GM18511 (cell line): ENCODE results near the gene SMOC1.

Experiments
- ATAC-seq: cut with Tn5 transposase; IDR thresholded peaks from one replicate; pipeline ENCODE4 v1.9.1; 2021; ENCODE audit warnings: mild to moderate bottlenecking, moderate library complexity; ENCODE audit not compliant: unreplicated experiment

The SMOC1 gene

GRCh38 chr14:69979882-69980281, 100.7 kb downstream of the SMOC1 start:
- ATAC-seq: no peak

GRCh38 chr14:69980457-69981425, 101.5 kb downstream of the SMOC1 start:
- ATAC-seq: no peak

GRCh38 chr14:69982220-69982839, 103.1 kb downstream of the SMOC1 start:
- ATAC-seq: no peak

- no peak for ATAC-seq
These were observed 103.7 kb downstream of the SMOC1 start for GRCh38 chr14:69982886-69983285.

GRCh38 chr14:69983317-69983716, 104.1 kb downstream of the SMOC1 start:
- no peak for ATAC-seq

GRCh38 chr14:69985463-69985862, 106.2 kb downstream of the SMOC1 start:
- no peak for ATAC-seq

GRCh38 chr14:69986336-69986735, 107.1 kb downstream of the SMOC1 start:
- no peak for ATAC-seq

GRCh38 chr14:69987406-69988121, 108.3 kb downstream of the SMOC1 start:
- no peak for ATAC-seq

GRCh38 chr14:69988979-69989378, 109.8 kb downstream of the SMOC1 start:
- no peak for ATAC-seq

GRCh38 chr14:69989622-69990021, 110.4 kb downstream of the SMOC1 start:
- no peak for ATAC-seq

- ATAC-seq: no peak
These were observed 111.1 kb downstream of the SMOC1 start for GRCh38 chr14:69990323-69990722.

- ATAC-seq: no peak
These were observed 112.2 kb downstream of the SMOC1 start for GRCh38 chr14:69991422-69991821.

- no peak for ATAC-seq
These were observed 113.3 kb downstream of the SMOC1 start for GRCh38 chr14:69992564-69992963.

GRCh38 chr14:69993326-69993725, 114.1 kb downstream of the SMOC1 start:
- ATAC-seq: no peak

GRCh38 chr14:69994002-69994401, 114.8 kb downstream of the SMOC1 start:
- no peak for ATAC-seq

- no peak for ATAC-seq
These were observed 117.0 kb downstream of the SMOC1 start for GRCh38 chr14:69996216-69996615.

GRCh38 chr14:69997849-69998248, 118.6 kb downstream of the SMOC1 start:
- ATAC-seq: no peak

GRCh38 chr14:69999261-69999674, 120.1 kb downstream of the SMOC1 start:
- no peak for ATAC-seq

- ATAC-seq: no peak
These were observed 121.4 kb downstream of the SMOC1 start for GRCh38 chr14:70000601-70001000.

GRCh38 chr14:70002589-70003346, 123.6 kb downstream of the SMOC1 start:
- no peak for ATAC-seq

- no peak for ATAC-seq
These were observed 125.6 kb downstream of the SMOC1 start for GRCh38 chr14:70004791-70005190.
